ENCODE measurements around the gene C19orf81. TPM values are rescaled to one million over a fixed set of nuclear protein-coding genes. Genes with fewer than 3 reads are reported as not detected.

C19orf81 gene
- total and polyA plus RNA-seq, 4 donors, result 1.3 to 2.5 (median 1.7) TPM; not detected in 1

DNA sequence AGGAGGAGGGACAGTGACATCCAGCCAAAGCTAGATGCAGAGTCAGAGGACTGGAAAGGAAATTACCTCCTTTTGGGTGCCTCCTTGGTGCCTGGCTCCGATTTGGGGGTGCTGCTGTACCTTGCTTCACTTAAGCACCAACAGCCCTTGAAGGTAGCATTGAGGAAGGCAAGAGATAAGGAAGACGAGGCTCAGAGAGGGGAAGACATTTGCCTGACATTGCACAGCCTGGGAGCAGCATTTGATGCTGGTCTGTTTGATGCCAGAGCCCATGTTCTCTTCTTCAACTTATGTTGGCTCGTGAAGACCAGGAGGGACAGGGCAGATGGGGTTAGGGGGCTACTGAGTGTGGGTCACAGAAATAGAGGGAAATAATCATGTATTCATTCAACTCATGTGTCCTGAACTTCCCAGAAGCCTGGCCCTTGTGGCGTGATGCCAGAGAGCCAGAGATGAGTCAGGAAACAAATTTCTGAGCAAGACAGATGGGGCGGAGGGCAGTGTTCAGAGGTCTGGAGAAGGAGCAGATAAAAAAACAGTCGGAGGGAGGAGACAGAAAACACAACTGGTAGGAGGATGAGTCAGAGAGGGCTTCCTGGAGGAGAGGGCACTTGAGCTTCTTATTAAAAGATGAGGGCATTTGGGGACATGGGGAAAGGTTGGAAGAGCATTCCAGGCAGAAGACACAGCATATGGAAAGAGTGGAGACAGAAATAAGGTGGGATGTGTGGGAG, 3.0 kb upstream of the C19orf81 start:
- Histone ChIP-seq H3K36me3 (ENCODE audit: control insufficient read depth in 4 of 4, insufficient read depth in 4 of 4, low read length in 4 of 4) (no peaks in the 10 kb centered on the region), H3K4me3 (no peak overlapping the region), H3K9me3 (ENCODE audit: control insufficient read depth in 4 of 4, insufficient read depth in 3 of 4, low read length in 3 of 4) (peaks cover 0 to 6% (median 0%) of the 10 kb centered on the region in 4 donors), H3K27me3 (ENCODE audit: control insufficient read depth in 3 of 3, insufficient read depth in 3 of 3, low read length in 2 of 3) (peaks cover 3 to 13% (median 3%) of the 10 kb centered on the region in 3 donors), H3K27ac (ENCODE audit: low read depth in 1 of 2, low read length in 1 of 2) (no peak overlapping the region), H3K9ac (ENCODE audit: insufficient read depth in 1 of 2, low read length in 2 of 2) (no peak overlapping the region), H3K4me1 (ENCODE audit: control insufficient read depth in 5 of 5, insufficient read depth in 5 of 5, low read length in 5 of 5) (no peaks in the 10 kb centered on the region)
- ATAC-seq (ENCODE audit: insufficient read depth, low FRiP score) (no peak), DNase-seq (no peak)
- TF ChIP-seq, protein P1, sequence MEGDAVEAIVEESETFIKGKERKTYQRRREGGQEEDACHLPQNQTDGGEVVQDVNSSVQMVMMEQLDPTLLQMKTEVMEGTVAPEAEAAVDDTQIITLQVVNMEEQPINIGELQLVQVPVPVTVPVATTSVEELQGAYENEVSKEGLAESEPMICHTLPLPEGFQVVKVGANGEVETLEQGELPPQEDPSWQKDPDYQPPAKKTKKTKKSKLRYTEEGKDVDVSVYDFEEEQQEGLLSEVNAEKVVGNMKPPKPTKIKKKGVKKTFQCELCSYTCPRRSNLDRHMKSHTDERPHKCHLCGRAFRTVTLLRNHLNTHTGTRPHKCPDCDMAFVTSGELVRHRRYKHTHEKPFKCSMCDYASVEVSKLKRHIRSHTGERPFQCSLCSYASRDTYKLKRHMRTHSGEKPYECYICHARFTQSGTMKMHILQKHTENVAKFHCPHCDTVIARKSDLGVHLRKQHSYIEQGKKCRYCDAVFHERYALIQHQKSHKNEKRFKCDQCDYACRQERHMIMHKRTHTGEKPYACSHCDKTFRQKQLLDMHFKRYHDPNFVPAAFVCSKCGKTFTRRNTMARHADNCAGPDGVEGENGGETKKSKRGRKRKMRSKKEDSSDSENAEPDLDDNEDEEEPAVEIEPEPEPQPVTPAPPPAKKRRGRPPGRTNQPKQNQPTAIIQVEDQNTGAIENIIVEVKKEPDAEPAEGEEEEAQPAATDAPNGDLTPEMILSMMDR (IDR thresholded peaks at IDR 0.05; ENCODE audit: control extremely low read depth, extremely low read depth), result no peak
- WGBS, 2 donors, result 53 to 66% methylated on average over 6 of the region's 6 CpGs

DNA sequence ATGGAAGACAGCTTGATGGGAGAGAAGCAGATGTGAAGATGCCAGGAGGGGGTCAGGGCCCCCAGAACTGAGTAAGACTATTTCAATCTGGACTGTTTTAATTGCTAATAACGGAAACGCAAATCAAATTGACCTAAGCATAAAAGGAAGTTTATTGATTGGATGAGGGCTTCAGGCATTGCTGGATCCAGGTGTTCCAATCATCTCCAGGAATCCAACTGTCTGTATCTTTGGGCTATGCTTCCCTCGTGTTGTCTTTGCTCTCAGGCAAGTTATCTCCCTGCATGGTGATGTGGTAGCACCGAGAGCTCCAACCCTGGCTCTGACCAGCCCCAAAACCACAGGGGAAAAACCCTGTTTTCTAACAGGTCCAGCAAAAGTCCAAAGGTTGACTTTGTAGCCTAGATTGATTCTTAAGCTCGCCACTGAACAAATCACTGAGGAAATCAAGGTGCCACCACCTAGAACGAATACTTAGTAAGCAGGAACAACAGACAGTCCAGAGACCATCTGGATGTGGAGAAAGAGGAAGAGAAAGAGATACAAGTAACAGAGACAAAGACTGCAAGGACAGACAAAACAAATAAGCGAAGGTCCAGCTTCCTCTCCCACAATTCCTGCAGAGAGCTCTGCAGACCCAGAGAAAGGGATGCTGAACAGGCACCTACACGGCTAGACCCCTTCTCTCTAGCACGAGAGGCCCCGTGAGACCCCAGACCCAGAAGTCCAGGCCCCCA, 1.2 kb upstream of the C19orf81 start:
- H3K4me1 ChIP-seq (ENCODE audit: control insufficient read depth in 5 of 5, insufficient read depth in 5 of 5, low read length in 5 of 5), result no peaks in the 10 kb centered on the region
- DNase-seq (no peak), ATAC-seq (ENCODE audit: insufficient read depth, low FRiP score) (no peak)
- no peaks in the 10 kb centered on the region for H3K36me3 ChIP-seq (ENCODE audit: control insufficient read depth in 4 of 4, insufficient read depth in 4 of 4, low read length in 4 of 4)
- no peak overlapping the region for H3K4me3 ChIP-seq
- H3K27me3 ChIP-seq (ENCODE audit: control insufficient read depth in 3 of 3, insufficient read depth in 3 of 3, low read length in 2 of 3), result peaks cover 3 to 21% (median 3%) of the 10 kb centered on the region in 3 donors
- H3K27ac ChIP-seq (ENCODE audit: low read depth in 1 of 2, low read length in 1 of 2), result no peak overlapping the region
- TF ChIP-seq, protein P1 (IDR thresholded peaks at IDR 0.05; ENCODE audit: control extremely low read depth, extremely low read depth), result no peak
- no peak overlapping the region for H3K9ac ChIP-seq (ENCODE audit: insufficient read depth in 1 of 2, low read length in 2 of 2)
- WGBS, 2 donors, result 64 to 70% methylated on average over 10 of the region's 10 CpGs
- peaks cover 0 to 6% (median 0%) of the 10 kb centered on the region in 4 donors for H3K9me3 ChIP-seq (ENCODE audit: control insufficient read depth in 4 of 4, insufficient read depth in 3 of 4, low read length in 3 of 4)

DNA sequence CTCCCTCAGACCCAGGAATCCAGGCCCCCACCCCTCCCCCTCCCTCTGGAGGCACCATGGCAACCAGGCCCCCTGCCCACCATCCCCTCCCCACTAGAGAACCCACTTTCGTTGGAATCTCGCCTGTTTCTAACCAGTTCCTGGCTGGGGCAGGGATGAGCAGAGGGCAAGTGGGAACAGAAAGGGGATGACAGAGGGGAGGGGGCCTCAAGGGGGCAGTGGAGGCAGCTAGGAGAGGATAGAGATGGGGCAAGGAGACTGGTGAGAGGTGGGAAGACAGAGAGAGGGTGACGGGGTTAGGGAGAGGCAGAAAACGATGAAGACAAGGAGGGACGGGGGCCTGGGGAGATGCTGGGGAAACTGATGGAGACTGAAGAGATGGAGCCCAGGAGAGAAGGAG, 586 bp upstream of the C19orf81 start:
- Histone ChIP-seq H3K4me1 (ENCODE audit: control insufficient read depth in 5 of 5, insufficient read depth in 5 of 5, low read length in 5 of 5) (no peaks in the 10 kb centered on the region), H3K27me3 (ENCODE audit: control insufficient read depth in 3 of 3, insufficient read depth in 3 of 3, low read length in 2 of 3) (peaks cover 3 to 25% (median 3%) of the 10 kb centered on the region in 3 donors), H3K27ac (ENCODE audit: low read depth in 1 of 2, low read length in 1 of 2) (no peak overlapping the region), H3K9ac (ENCODE audit: insufficient read depth in 1 of 2, low read length in 2 of 2) (no peak overlapping the region), H3K4me3 (no peak overlapping the region), H3K9me3 (ENCODE audit: control insufficient read depth in 4 of 4, insufficient read depth in 3 of 4, low read length in 3 of 4) (peaks cover 0 to 6% (median 0%) of the 10 kb centered on the region in 4 donors), H3K36me3 (ENCODE audit: control insufficient read depth in 4 of 4, insufficient read depth in 4 of 4, low read length in 4 of 4) (no peaks in the 10 kb centered on the region)
- TF ChIP-seq, protein P1 (IDR thresholded peaks at IDR 0.05; ENCODE audit: control extremely low read depth, extremely low read depth), result no peak
- ATAC-seq (ENCODE audit: insufficient read depth, low FRiP score) (no peak), DNase-seq (no peak)
- 48 to 65% methylated on average over 5 of the region's 5 CpGs for WGBS, 2 donors

All from lung (tissue), 12 donors.